Measurements from ENCODE around the gene C1RL. TPM values are rescaled to one million over a fixed set of nuclear protein-coding genes. Genes with fewer than 3 reads are reported as not detected.

C1RL gene
- polyA plus RNA-seq, 2 of the 4 experiments (the other 2 are of a cell fraction): 25.2 to 30.4 TPM

GRCh38 chr12:7157391-7157790, 48.4 kb upstream of the C1RL start:
- TF ChIP-seq CEBPB (IDR thresholded peaks at IDR 0.05) (no peak), E2F6 (IDR thresholded peaks at IDR 0.05; ENCODE audit: borderline replicate concordance, low read depth) (no peak), ZC3H11A (IDR thresholded peaks at IDR 0.05) (no peak), HEYL (CRISPR knock-in tag; IDR thresholded peaks at IDR 0.05) (no peak), CTCF (IDR thresholded peaks at IDR 0.05) (no peak), RAD21 (conservative IDR thresholded peaks at IDR 0.05 in 1 of 2, IDR thresholded peaks at IDR 0.05 in 1 of 2) (no peak), ZSCAN20 (CRISPR knock-in tag; IDR thresholded peaks at IDR 0.05) (no peak), REST (IDR thresholded peaks at IDR 0.05) (no peak), ESRRA (IDR thresholded peaks at IDR 0.05; ENCODE audit: borderline replicate concordance, low read length) (no peak), FOXS1 (CRISPR knock-in tag; IDR thresholded peaks at IDR 0.05) (no peak), HMGXB4 (CRISPR knock-in tag; IDR thresholded peaks at IDR 0.05; ENCODE audit: borderline replicate concordance) (no peak), ATOH8 (CRISPR knock-in tag; IDR thresholded peaks at IDR 0.05; ENCODE audit: low read depth) (no peak), CHD4 (IDR thresholded peaks at IDR 0.05; ENCODE audit: borderline replicate concordance) (no peak), FOSL2 (IDR thresholded peaks at IDR 0.05) (no peak), FOSL2 (CRISPR knock-in tag; IDR thresholded peaks at IDR 0.05) (no peak), ELK1 (IDR thresholded peaks at IDR 0.05; ENCODE audit: low read depth, low read length) (no peak), ZNF302 (CRISPR knock-in tag; IDR thresholded peaks at IDR 0.05) (no peak), MAX (IDR thresholded peaks at IDR 0.05) (no peak)
- FAIRE-seq: no peak
- CTCF ChIA-PET: interaction anchor here (0.8 to 2.5 kb wide), 2 partner anchors 13 to 16 kb away, joined by 6 to 8 read pairs; no protein-coding TSS in a partner anchor

More at GRCh38 chr12:7157391-7157790, 48.4 kb upstream of the C1RL start:
- Histone ChIP-seq H3K4me3 (no peak overlapping the region), H3K4me1 (no peaks in the 10 kb centered on the region), H3K9me3 (no peaks in the 10 kb centered on the region), H3K27ac (no peak overlapping the region), H3K4me2 (no peak overlapping the region)
- DNase-seq (ENCODE audit: low read depth in 1 of 2, low spot score in 1 of 2) (no peak), ATAC-seq (no peak)
- POLR2A ChIA-PET: no interaction called here
- 90% methylated on average over 15 of the region's 17 CpGs for WGBS (ENCODE audit: missing lambda C conversion rate)
